ENCODE measurements around the gene CCNB1. TPM values are rescaled to one million over a fixed set of nuclear protein-coding genes. Genes with fewer than 3 reads are reported as not detected.

Gene CCNB1
- total RNA-seq, 3 donors from 2014 or later (not counting 1 experiment from before 2014, with no cell fraction given): 2.8 to 5.2 (median 4.0) TPM

- DNase-seq: no peak
- Histone ChIP-seq H3K4me1 (ENCODE audit: control insufficient read depth, insufficient read depth, low read length) (no peaks in the 10 kb centered on the region), H3K36me3 (ENCODE audit: control insufficient read depth, insufficient read depth, low read length) (peaks cover 12% of the 10 kb centered on the region), H3K27me3 (ENCODE audit: control insufficient read depth, insufficient read depth, low read length) (no peaks in the 10 kb centered on the region), H3K9me3 (ENCODE audit: control insufficient read depth, insufficient read depth, low read length) (no peaks in the 10 kb centered on the region), H3K27ac (ENCODE audit: low read length) (no peak overlapping the region), H3K4me3 (ENCODE audit: low read length) (no peak overlapping the region)
- 97% methylated on average over 8 of the region's 8 CpGs for WGBS (ENCODE audit: insufficient coverage)
- Mint-ChIP-seq H3K4me3 (no peak overlapping the region), H3K36me3 (no peaks in the 10 kb centered on the region), H3K9me3 (no peaks in the 10 kb centered on the region), H3K27ac (no peak overlapping the region), H3K4me1 (no peaks in the 10 kb centered on the region), H3K27me3 (ENCODE audit: low read depth in 2 of 2) (no peaks in the 10 kb centered on the region)
- ATAC-seq: no peak
- intact Hi-C loops (cut with micrococcal nuclease): no loop called here
- TF ChIP-seq CTCF (IDR thresholded peaks at IDR 0.05): no peak
These were observed 57.6 kb downstream of the CCNB1 start for GRCh38 chr5:69224520-69224919.

DNA sequence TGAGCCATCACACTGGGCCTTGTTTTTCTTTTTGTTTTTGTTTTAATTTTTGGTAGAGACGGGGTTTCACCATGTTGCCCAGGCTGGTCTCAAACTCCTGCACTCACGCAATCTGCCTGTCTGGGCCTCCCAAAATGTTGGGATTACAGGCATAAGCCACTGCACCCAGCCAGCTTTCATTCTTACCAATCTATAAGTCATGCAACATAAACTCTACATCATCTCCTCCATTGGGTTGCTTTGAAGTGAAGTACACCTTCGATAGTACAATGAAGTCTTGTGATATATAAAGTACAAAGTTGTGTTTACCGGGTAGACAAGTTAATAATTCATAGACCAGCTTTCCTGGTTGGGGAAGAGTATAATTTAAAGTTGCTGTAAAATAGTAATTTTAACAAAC is 58.9 kb downstream of the CCNB1 start:
- Histone ChIP-seq H3K9me3 (ENCODE audit: control insufficient read depth, insufficient read depth, low read length) (no peaks in the 10 kb centered on the region), H3K27ac (ENCODE audit: low read length) (no peak overlapping the region), H3K36me3 (ENCODE audit: control insufficient read depth, insufficient read depth, low read length) (peaks cover 17% of the 10 kb centered on the region), H3K4me1 (ENCODE audit: control insufficient read depth, insufficient read depth, low read length) (no peaks in the 10 kb centered on the region), H3K27me3 (ENCODE audit: control insufficient read depth, insufficient read depth, low read length) (no peaks in the 10 kb centered on the region), H3K4me3 (ENCODE audit: low read length) (no peak overlapping the region)
- Mint-ChIP-seq H3K27me3 (ENCODE audit: low read depth in 2 of 2) (no peaks in the 10 kb centered on the region), H3K4me1 (no peaks in the 10 kb centered on the region), H3K36me3 (no peaks in the 10 kb centered on the region), H3K4me3 (no peak overlapping the region), H3K27ac (no peak overlapping the region), H3K9me3 (no peaks in the 10 kb centered on the region)
- ATAC-seq (no peak), DNase-seq (no peak)
- no peak for TF ChIP-seq CTCF (IDR thresholded peaks at IDR 0.05)
- WGBS (ENCODE audit: insufficient coverage): 100% methylated on average over 4 of the region's 4 CpGs
- intact Hi-C loops (cut with micrococcal nuclease): no loop called here

Other genes with a start within 250 kb of the CCNB1 start
- gene SLC30A5, start 73.1 kb upstream of the CCNB1 start, total RNA-seq: 10 to 100 TPM; 17.8 to 30.1 (median 26.7) TPM
- gene CENPH, start 22.4 kb downstream of the CCNB1 start, total RNA-seq: 1 to 10 TPM; 5.6 to 6.4 (median 5.6) TPM
- 10 to 100 TPM; 30.6 to 39.5 (median 30.8) TPM for gene CDK7, start 67.7 kb downstream of the CCNB1 start, total RNA-seq
- 10 to 100 TPM in 2 of 3 donors, 1 to 10 TPM in 1; 7.2 to 12.8 (median 12.2) TPM for gene CCDC125, start 165.7 kb downstream of the CCNB1 start, total RNA-seq
- gene AK6, start 202.4 kb downstream of the CCNB1 start, total RNA-seq: 10 to 100 TPM in 1 of 3 donors, 1 to 10 TPM in 2; 5.8 to 10.8 (median 9.7) TPM
- 10 to 100 TPM; 38.3 to 53.8 (median 46.6) TPM for gene TAF9, start 202.4 kb downstream of the CCNB1 start, total RNA-seq
- gene RAD17, start 202.7 kb downstream of the CCNB1 start, total RNA-seq: 10 to 100 TPM; 24.4 to 34.3 (median 24.6) TPM
- gene MARVELD2, start 248.0 kb downstream of the CCNB1 start, total RNA-seq: under 1 TPM in 1 of 3 donors, not detected in 2; 0.50 TPM

All from natural killer cell (primary cell).